Inflammatory macrophage treated with lipopolysaccharide for 4 hours (primary cell): ENCODE results near the gene MT4.
"Not testable (repeated sequence)": the region's sequence is repeated elsewhere in the genome, so short reads cannot be mapped to it uniquely, and the experiment has no call there.

Source experiments
- DNase-seq: peaks from one replicate; pipeline ENCODE4 v3.0.0-alpha.2; 2020

Gene MT4

GRCh38 chr16:56559109-56559508 lies 5.8 kb upstream of the MT4 start:
- DNase-seq = no peak

GRCh38 chr16:56560447-56560846 lies 4.4 kb upstream of the MT4 start:
- DNase-seq = no peak

DNA sequence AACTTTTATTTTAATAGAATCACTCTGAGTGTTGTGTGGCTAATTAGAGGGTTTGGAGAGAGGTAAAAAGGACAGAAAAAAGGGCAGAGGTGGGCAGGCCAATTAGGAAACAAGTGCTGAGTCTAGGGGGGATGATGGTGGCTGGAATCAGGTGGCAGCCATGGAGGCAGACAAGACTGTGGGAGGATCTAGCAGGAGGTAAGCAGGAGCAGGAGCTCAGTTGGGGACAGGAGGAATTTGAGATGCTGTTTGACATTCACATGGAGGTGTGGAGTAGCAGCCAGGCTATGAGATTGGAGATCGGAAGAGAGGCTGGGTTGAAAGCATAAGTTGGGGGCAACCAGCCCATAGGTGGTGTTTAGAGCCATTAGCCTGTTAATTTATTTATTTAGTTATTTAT lies 3.7 kb upstream of the MT4 start:
- DNase-seq = no peak

GRCh38 chr16:56569971-56570370 lies 5.1 kb downstream of the MT4 start:
- DNase-seq = no peak

DNA sequence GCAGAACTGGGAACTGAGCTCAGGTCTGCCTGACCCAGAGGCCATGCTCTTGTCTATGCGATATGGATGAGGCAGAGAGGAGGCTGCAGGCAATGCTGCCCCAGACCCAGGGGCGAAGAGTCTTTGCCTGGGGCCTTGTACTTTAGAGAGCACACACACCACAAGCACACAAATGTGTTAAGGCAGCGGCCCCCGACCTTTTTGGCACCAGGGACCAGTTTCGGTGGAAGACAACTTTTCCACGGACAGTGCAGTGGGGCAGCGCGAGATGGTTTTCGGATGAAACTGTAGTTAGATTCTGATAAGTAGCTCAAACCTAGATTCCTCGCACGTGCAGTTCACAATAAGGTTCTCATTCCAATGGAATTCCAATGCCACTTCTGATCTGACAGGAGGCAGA lies 6.7 kb downstream of the MT4 start:
- no peak for DNase-seq

- DNase-seq = no peak
These were observed 9.8 kb downstream of the MT4 start for GRCh38 chr16:56574625-56575024.

GRCh38 chr16:56576585-56577299 lies 11.9 kb downstream of the MT4 start:
- peak; percentile 68 for DNase-seq

GRCh38 chr16:56577300-56577625 lies 12.4 kb downstream of the MT4 start:
- DNase-seq = no peak

DNA sequence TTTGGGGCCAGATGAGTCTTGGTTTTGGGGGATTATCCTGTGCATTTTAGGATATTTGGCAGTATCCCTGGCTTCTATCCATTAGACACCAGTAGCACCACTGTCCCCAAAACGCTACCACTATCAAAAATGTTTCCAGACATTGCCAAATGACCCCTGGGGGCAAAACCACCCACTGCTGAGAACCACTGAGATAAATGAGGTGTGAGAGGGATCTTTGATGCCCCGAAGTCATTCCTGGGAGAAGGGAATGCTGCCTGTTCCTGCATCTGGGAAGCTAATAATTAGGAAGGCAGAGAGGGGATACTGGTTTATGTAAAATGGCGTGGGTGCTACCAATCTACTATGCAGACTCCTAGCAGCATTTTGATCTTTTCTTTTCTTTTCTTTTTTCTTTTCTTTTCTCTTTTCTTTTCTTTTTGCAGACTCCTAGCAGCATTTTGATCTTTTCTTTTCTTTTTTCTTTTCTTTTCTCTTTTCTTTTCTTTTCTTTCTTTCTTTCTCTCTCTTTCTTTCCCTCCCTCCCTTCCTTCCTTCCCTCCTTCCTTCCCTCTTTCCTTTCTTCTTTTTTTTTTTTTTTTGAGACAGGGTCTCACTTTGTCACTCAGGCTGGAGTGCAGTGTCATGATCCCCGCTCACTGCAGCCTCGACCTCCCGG lies 15.6 kb downstream of the MT4 start:
- DNase-seq = no peak

- not testable (repeated sequence) for DNase-seq
These were observed 18.0 kb downstream of the MT4 start for GRCh38 chr16:56582911-56583310.

DNA sequence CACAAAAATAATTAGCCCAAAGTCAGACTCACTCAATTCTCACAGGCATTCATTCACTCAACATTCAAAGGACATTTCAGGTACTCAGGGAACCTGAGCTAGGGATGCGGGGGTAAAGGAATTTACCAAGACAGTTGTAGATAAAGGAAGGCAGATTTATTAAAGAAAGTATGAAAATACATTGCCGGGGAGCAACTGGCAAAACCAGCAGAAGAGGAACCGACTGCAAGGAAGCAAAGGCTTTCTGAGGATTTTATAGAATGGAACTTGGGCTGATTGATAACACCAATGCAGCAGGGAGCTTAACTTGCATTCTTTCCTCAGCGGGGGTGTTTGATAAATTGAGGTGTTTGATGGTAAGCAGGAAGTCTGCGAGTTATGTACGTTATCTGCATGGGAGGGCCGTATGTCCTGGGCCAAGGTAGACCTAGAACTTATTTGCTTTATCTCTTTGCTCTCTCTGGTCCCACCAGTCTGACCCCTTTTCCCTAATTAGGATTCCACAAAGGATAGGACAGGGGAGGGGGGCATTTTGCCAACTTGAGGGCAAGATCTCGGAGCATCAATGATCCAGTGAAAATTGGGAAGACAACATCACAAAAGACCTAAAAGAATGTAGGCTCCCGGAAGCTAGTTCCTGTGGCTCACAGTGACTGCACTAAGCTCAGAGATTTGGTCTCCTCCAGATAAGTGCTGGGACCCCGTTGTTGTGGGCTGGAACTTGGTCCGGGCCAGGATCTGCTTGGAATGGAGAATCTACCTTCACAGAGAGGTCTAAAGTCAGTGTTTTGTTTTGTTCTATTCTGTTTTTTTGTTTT lies 18.7 kb downstream of the MT4 start:
- no peak for DNase-seq

DNA sequence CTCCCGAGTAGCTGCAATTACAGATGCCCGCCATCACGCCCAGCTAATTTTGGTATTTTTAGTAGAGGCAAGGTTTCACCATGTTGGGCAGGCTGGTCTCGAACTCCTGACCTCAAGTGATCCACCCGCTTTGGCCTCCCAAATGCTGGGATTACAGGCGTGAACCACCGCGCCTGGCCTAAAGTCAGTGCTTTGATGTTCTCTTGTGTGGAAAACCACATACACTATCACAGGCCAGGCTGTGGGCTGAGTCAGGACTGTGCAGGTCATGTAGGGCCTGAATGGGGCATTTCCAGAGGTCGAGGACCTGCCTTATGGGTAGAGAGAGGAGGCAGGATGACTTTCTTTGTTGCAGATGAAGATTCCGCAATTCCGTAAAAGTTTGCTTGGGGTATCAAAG lies 19.4 kb downstream of the MT4 start:
- DNase-seq = no peak

GRCh38 chr16:56588781-56589140 lies 23.9 kb downstream of the MT4 start:
- no peak for DNase-seq

- no peak for DNase-seq
These were observed 24.5 kb downstream of the MT4 start, which contains the start of gene MT3 for GRCh38 chr16:56589141-56590039. MT3 (plus strand) TSS chr16:56589528; CDS start chr16:56589591, 63 bp downstream.

DNA sequence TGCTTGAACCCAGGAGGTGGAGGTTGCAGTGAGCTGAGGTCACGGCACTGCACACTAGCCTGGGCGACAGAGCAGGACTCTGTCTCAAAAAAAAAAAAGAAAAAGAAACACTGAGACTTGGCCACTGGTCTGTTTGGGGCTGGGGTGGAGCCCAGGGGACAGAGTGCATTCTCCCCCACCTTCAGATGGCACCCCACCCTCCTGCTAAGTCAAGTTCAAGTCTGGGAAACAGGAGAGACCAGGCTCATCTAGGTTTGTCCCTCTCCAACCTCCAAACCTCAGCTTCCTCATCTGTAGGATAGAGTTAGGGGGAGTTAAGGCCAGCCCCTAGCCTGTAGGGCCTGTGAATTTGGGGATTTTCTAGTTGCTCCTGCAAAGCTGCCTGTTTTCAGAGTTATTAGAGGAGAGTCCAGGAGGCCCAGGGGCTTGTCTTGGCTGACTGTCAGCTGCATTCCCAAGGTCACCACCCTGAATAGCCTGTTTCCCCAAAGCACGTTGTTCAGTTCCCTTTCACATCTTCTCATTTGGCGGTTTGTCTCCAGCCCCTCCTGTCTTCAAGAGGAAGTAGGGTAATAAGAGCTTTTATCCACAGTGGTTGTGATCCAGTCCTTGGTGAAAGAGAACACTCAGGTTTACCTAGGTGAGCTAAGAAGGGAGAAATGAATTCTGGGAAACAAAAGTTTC lies 26.6 kb downstream of the MT4 start:
- DNase-seq = peak; percentile 43

DNA sequence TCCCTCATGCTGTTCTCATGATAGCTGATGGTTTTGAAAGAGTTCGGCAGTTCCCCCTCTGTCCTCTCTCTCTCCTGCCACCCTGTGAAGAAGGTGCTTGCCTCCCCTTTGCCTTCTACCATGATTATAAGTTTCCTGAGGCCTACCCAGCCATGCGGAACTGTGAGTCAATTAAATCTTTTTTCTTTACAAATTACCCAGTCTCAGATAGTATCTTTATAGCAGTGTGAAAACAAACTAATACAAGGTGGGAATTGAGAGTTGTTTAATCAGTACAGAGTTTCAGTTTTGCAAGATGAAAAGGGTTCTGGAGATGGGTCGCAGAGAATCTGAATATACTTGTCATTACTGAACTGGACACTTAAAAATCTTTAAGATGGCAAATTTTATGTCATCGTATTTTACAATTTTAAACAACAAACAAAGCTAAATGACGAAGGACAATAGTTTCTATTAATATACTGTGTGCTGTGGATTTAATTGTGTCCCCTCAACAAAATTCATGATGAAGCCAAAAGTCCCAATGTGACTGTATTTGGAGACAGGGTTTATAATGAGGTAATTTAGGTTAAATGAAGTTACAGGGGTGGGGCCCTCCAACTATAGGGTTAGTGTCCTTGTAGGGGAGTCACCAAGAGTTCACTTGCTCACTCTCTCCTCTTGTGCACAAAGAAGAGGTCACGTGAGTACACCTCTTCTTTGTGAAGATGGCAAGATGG lies 28.9 kb downstream of the MT4 start:
- no peak for DNase-seq

GRCh38 chr16:56594292-56594619 lies 29.4 kb downstream of the MT4 start:
- DNase-seq = no peak

GRCh38 chr16:56600398-56600999 lies 35.6 kb downstream of the MT4 start:
- DNase-seq = peak; percentile 62

DNA sequence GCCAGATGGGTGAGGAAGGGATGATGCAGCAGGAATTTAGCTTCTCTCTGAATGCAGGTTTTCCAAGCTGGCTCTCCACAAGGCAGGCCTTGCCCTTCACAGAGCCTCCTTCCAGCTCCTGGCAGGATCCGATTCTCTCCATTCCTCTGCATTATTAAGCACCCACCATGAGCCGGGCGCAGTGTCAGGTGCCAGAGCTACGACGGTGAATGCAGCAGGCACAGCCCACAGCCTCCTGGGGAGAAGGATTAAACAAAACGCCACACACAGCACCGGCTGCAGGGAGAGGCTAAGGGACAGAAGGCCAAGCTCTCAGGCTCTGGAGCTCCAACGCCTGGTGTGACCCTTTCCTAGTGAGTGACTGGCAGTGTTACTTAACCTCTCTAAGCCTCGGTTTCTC lies 36.5 kb downstream of the MT4 start:
- DNase-seq = no peak

DNA sequence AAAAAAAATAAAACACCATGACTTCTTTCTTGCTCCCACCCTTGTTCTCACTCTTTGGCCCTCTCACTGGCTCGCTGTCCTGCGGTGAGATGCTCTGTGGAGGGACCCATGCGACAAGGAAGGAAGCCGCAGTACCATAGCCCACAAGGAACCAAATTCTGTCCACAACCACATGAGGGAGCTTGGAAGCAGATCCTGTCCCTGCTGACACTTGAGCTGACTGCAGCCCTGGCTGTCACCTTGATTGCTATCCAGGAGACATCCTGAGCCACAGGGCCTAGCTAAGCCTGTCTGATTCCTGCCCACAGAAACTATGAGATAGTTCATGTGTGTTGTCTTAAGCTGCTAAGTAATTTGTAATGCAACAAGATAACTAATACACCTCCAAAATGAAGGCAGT lies 38.7 kb downstream of the MT4 start:
- peak; percentile 68 for DNase-seq

DNA sequence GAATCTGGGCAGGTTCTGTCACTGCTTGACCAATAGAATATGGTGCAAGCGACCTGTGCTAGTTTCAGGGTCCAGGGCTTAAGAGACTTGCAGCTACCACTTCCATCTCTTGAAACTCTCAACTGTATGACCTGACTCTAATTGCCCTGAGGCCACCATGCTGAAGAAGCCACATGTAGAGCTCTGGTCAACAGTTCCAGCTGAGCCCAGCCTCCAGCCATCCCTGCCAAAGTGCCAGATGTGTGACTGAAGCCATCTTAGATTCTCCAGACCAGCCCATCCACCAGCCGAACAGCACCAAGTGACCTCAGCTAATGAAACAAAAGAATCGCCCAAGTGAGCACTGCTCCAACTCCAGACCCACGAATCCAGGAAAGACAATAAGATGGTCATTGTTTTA lies 40.1 kb downstream of the MT4 start:
- DNase-seq = no peak
